Left ventricle myocardium inferior (tissue), 1 donor: ENCODE data around the gene PSMB7. TPM values are rescaled to one million over a fixed set of nuclear protein-coding genes. Genes with fewer than 3 reads are reported as not detected.

Experiments
- DNase-seq: peaks from one replicate; pipeline ENCODE4 v3.0.0-alpha.2; 2020
- H3K27ac ChIP-seq: fragments of 200-600 bp; replicated peaks from 2 replicates; pipeline ENCODE4 v1.8.0; 2021
- H3K27me3 ChIP-seq: fragments of 200-600 bp; 2 replicates; pipeline ENCODE4 v1.8.0; 2021; ENCODE audit warnings: low read depth
- H3K36me3 ChIP-seq: fragments of 200-600 bp; 2 replicates; pipeline ENCODE4 v1.8.0; 2021
- H3K4me1 ChIP-seq: fragments of 200-600 bp; 2 replicates; pipeline ENCODE4 v1.8.0; 2021
- H3K4me3 ChIP-seq: fragments of 200-600 bp; 2 replicates; pipeline ENCODE4 v1.8.0; 2021; ENCODE audit warnings: mild to moderate bottlenecking, moderate library complexity
- H3K9me3 ChIP-seq: fragments of 200-600 bp; replicated peaks from 2 replicates; pipeline ENCODE4 v1.8.0; 2021
- intact Hi-C: fragments of 100-400 bp; cut with micrococcal nuclease; formaldehyde crosslinking; loops from one replicate; pipeline ENCODE4 v1.11.0; 2022
- total RNA-seq: library from RNA; stranded (reverse); fragmentation: NEBNext Ultra II Directional; extraction: Animal tissue kit (Norgen Biotek cat#: 25700); gene quantifications from one replicate; pipeline ENCODE4 v1.2.1, GENCODE V29; 2021
- TF ChIP-seq, protein P1 (sequence below): fragments of 200-600 bp; IDR thresholded peaks from 2 replicates; pipeline ENCODE4 v1.8.0; 2021; ENCODE audit warnings: antibody characterized with exemption, mild to moderate bottlenecking, borderline replicate concordance
- donor health status: DM: no; HTN: yes; CAD: no; lungs with severe emphysema.

Gene PSMB7
- total RNA-seq, 1 donor from 2014 or later = 159 TPM

GRCh38 chr9:124375726-124376125 lies 39.5 kb downstream of the PSMB7 start:
- H3K4me3 ChIP-seq = no peak overlapping the region
- no peaks in the 10 kb centered on the region for H3K9me3 ChIP-seq
- peaks cover 46% of the 10 kb centered on the region for H3K4me1 ChIP-seq
- intact Hi-C loops = no loop called here
- H3K36me3 ChIP-seq = peaks cover 13% of the 10 kb centered on the region
- DNase-seq = no peak
- TF ChIP-seq, protein P1, sequence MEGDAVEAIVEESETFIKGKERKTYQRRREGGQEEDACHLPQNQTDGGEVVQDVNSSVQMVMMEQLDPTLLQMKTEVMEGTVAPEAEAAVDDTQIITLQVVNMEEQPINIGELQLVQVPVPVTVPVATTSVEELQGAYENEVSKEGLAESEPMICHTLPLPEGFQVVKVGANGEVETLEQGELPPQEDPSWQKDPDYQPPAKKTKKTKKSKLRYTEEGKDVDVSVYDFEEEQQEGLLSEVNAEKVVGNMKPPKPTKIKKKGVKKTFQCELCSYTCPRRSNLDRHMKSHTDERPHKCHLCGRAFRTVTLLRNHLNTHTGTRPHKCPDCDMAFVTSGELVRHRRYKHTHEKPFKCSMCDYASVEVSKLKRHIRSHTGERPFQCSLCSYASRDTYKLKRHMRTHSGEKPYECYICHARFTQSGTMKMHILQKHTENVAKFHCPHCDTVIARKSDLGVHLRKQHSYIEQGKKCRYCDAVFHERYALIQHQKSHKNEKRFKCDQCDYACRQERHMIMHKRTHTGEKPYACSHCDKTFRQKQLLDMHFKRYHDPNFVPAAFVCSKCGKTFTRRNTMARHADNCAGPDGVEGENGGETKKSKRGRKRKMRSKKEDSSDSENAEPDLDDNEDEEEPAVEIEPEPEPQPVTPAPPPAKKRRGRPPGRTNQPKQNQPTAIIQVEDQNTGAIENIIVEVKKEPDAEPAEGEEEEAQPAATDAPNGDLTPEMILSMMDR = no peak
- no peaks in the 10 kb centered on the region for H3K27me3 ChIP-seq
- no peak overlapping the region for H3K27ac ChIP-seq

- no peaks in the 10 kb centered on the region for H3K9me3 ChIP-seq
- DNase-seq = no peak
- peaks cover 5% of the 10 kb centered on the region for H3K36me3 ChIP-seq
- peaks cover 59% of the 10 kb centered on the region for H3K4me1 ChIP-seq
- no peaks in the 10 kb centered on the region for H3K27me3 ChIP-seq
- intact Hi-C loops = no loop called here
- no peak overlapping the region for H3K27ac ChIP-seq
- TF ChIP-seq, protein P1 = no peak
- H3K4me3 ChIP-seq = no peak overlapping the region
These were observed 41.4 kb downstream of the PSMB7 start for GRCh38 chr9:124373851-124374250.

GRCh38 chr9:124373386-124373785 lies 41.9 kb downstream of the PSMB7 start:
- Histone ChIP-seq H3K4me1 (peaks cover 59% of the 10 kb centered on the region), H3K4me3 (no peak overlapping the region), H3K27ac (no peak overlapping the region), H3K36me3 (peaks cover 5% of the 10 kb centered on the region), H3K27me3 (no peaks in the 10 kb centered on the region), H3K9me3 (no peaks in the 10 kb centered on the region)
- DNase-seq = no peak
- TF ChIP-seq, protein P1 = no peak
- intact Hi-C loops = no loop called here

DNA sequence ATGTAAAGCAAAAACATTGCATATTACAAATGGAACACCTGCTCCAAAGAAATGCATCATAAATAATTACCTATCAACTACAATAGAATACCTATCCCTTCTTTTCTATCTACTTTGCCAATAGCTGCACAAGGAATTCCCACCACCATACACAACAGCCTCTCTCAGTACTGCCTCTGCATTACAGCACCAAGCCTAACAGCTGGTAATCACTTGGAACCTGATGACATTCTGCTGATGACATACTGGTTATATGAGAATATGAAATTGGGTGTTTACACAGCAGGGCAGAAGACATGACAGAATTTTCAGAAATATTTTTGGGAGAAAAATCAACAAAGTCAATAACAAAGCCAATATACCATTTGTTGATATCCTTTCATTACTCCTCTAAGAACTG lies 43.2 kb downstream of the PSMB7 start:
- Histone ChIP-seq H3K4me1 (peaks cover 54% of the 10 kb centered on the region), H3K27ac (no peak overlapping the region), H3K9me3 (no peaks in the 10 kb centered on the region), H3K4me3 (no peak overlapping the region), H3K36me3 (peaks cover 5% of the 10 kb centered on the region), H3K27me3 (no peaks in the 10 kb centered on the region)
- no peak for DNase-seq
- TF ChIP-seq, protein P1 = no peak
- intact Hi-C loops = no loop called here

- Histone ChIP-seq H3K4me1 (peaks cover 56% of the 10 kb centered on the region), H3K27ac (no peak overlapping the region), H3K4me3 (no peak overlapping the region), H3K9me3 (no peaks in the 10 kb centered on the region), H3K36me3 (peaks cover 5% of the 10 kb centered on the region), H3K27me3 (no peaks in the 10 kb centered on the region)
- intact Hi-C loops = no loop called here
- no peak for DNase-seq
- TF ChIP-seq, protein P1 = no peak
These were observed 44.2 kb downstream of the PSMB7 start for GRCh38 chr9:124370896-124371582.
